ENCODE measurements around the gene ARVCF.

The ARVCF gene

GRCh38 chr22:20026204-20026908 is 9.7 kb upstream of the ARVCF start:
- Histone ChIP-seq H3K27me3 (ENCODE audit: control insufficient read depth, low read length) (no peaks in the 10 kb centered on the region), H3K4me1 (ENCODE audit: control insufficient read depth, low read length) (peaks cover 23% of the 10 kb centered on the region), H3F3A (ENCODE audit: control insufficient read depth, insufficient read depth) (no peaks in the 10 kb centered on the region), H3K9me3 (ENCODE audit: control insufficient read depth, insufficient read depth, low read length) (no peaks in the 10 kb centered on the region), H3K9me2 (replicated peaks; ENCODE audit: control insufficient read depth, low read length) (no peaks in the 10 kb centered on the region), H3K4me2 (ENCODE audit: low read length) (no peak overlapping the region), H3K79me2 (ENCODE audit: control insufficient read depth, low read length) (peaks cover 54% of the 10 kb centered on the region), H3K27ac (ENCODE audit: low read depth, low read length) (no peak overlapping the region), H4K20me1 (ENCODE audit: control insufficient read depth, insufficient read depth, low read depth, low read length) (peaks cover 14% of the 10 kb centered on the region; the same call in 1 of the 2 replicates), H3K4me3 (ENCODE audit: low read length) (no peak overlapping the region), H3K36me3 (ENCODE audit: control insufficient read depth, low read length) (peaks cover under 1% of the 10 kb centered on the region; the same call in 1 of the 2 replicates)
- TF ChIP-seq CTCF (IDR thresholded peaks at IDR 0.05; ENCODE audit: low read depth, low read length, poor library complexity, severe bottlenecking) = no peak

GRCh38 chr22:20025401-20026203 is 9.0 kb upstream of the ARVCF start:
- Histone ChIP-seq H3K79me2 (ENCODE audit: control insufficient read depth, low read length) (peaks cover 56% of the 10 kb centered on the region), H3K4me3 (ENCODE audit: low read length) (no peak overlapping the region), H4K20me1 (ENCODE audit: control insufficient read depth, insufficient read depth, low read depth, low read length) (peaks cover 14% of the 10 kb centered on the region; the same call in 1 of the 2 replicates)

GRCh38 chr22:20024650-20025397 is 8.2 kb upstream of the ARVCF start:
- no peak overlapping the region for H3K27ac ChIP-seq (ENCODE audit: low read depth, low read length)
- no peaks in the 10 kb centered on the region for H3K27me3 ChIP-seq (ENCODE audit: control insufficient read depth, low read length)
- H3K79me2 ChIP-seq (ENCODE audit: control insufficient read depth, low read length) = peaks cover 55% of the 10 kb centered on the region
- peaks cover 4% of the 10 kb centered on the region; the same call in 1 of the 2 replicates for H3K36me3 ChIP-seq (ENCODE audit: control insufficient read depth, low read length)
- H3F3A ChIP-seq (ENCODE audit: control insufficient read depth, insufficient read depth) = no peaks in the 10 kb centered on the region
- TF ChIP-seq CTCF (IDR thresholded peaks at IDR 0.05; ENCODE audit: low read depth, low read length, poor library complexity, severe bottlenecking) (no peak), EZH2phosphoT487 (IDR thresholded peaks at IDR 0.05; ENCODE audit: borderline replicate concordance, low read length) (no peak)
- H3K4me2 ChIP-seq (ENCODE audit: low read length) = no peak overlapping the region
- peaks cover 14% of the 10 kb centered on the region; the same call in 1 of the 2 replicates for H4K20me1 ChIP-seq (ENCODE audit: control insufficient read depth, insufficient read depth, low read depth, low read length)
- no peak overlapping the region for H3K4me3 ChIP-seq (ENCODE audit: low read length)
- no peaks in the 10 kb centered on the region for H3K9me3 ChIP-seq (ENCODE audit: control insufficient read depth, insufficient read depth, low read length)
- H3K9me2 ChIP-seq (replicated peaks; ENCODE audit: control insufficient read depth, low read length) = no peaks in the 10 kb centered on the region
- H3K4me1 ChIP-seq (ENCODE audit: control insufficient read depth, low read length) = peaks cover 26% of the 10 kb centered on the region

More at GRCh38 chr22:20025401-20026203, 9.0 kb upstream of the ARVCF start:
- H3K9me3 ChIP-seq (ENCODE audit: control insufficient read depth, insufficient read depth, low read length) = no peaks in the 10 kb centered on the region
- TF ChIP-seq EZH2phosphoT487 (IDR thresholded peaks at IDR 0.05; ENCODE audit: borderline replicate concordance, low read length) = no peak
- TF ChIP-seq CTCF (IDR thresholded peaks at IDR 0.05; ENCODE audit: low read depth, low read length, poor library complexity, severe bottlenecking) = no peak
- H3K27ac ChIP-seq (ENCODE audit: low read depth, low read length) = no peak overlapping the region
- no peaks in the 10 kb centered on the region for H3K9me2 ChIP-seq (replicated peaks; ENCODE audit: control insufficient read depth, low read length)
- H3K27me3 ChIP-seq (ENCODE audit: control insufficient read depth, low read length) = no peaks in the 10 kb centered on the region
- no peak overlapping the region for H3K4me2 ChIP-seq (ENCODE audit: low read length)
- H3K4me1 ChIP-seq (ENCODE audit: control insufficient read depth, low read length) = peaks cover 19% of the 10 kb centered on the region
- H3F3A ChIP-seq (ENCODE audit: control insufficient read depth, insufficient read depth) = no peaks in the 10 kb centered on the region
- H3K36me3 ChIP-seq (ENCODE audit: control insufficient read depth, low read length) = peaks cover 4% of the 10 kb centered on the region; the same call in 1 of the 2 replicates
